Measurements from ENCODE around the gene PPP1R18.
A peak's percentile ranks its signal among the peaks of the same experiment; 100 is the strongest.

Gene PPP1R18

DNA sequence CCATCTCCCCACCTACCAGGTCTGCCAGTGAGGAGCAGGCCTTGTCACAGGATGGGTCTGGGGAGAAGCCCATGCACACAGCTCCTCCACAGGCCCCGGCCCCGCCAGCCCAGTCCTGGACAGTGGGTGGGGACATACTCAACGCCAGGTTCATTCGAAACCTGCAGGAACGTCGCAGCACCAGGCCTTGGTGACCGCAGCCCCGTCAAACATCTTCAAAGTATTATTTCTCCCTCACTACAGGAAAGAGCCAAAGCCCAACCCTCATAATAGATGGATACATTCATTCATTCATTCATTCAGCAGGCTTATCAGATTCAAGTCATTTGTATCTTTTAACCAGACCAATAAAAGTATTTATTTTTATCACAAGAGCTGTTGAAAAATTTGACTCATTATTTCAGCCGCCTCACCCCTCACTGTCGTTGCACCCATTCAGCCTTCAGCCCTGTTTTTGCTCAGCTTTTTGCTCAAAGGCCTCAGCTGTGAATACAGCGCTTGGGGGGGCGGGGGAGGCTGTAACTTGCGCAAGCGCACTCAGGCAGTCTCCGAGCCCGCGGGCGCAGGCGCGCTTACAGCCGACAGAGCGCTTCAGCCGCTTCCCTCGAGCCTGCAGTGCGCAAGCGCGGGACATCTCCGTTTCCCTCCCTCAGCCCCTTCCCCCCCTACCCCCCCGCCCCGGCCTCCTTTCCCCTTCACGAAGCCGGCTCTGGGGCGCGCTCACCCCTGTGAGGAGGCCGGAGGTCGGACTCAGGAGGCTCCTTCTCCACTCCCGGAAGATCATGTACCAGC is 39.8 kb downstream of the PPP1R18 start, which contains the start of gene C6orf136:
Gene C6orf136, plus strand, starts transcription at position 684 of the 792 bp plus-strand sequence. Its CDS starts 99 bp downstream, at position 783.
- H3K4me1 ChIP-seq (ENCODE audit: control insufficient read depth in 5 of 5, insufficient read depth in 5 of 5, low read length in 5 of 5), result peaks cover 2 to 17% (median 15%) of the 10 kb centered on the region in 5 donors
- no peaks in the 10 kb centered on the region for H3K27me3 ChIP-seq (ENCODE audit: control insufficient read depth in 5 of 5, insufficient read depth in 4 of 5, low read length in 5 of 5)
- H3K27ac ChIP-seq (ENCODE audit: low read depth, low read length), result peak within 1 kb of the TSS; percentile 77
- H3K4me3 ChIP-seq (ENCODE audit: low read depth in 1 of 5, low read length in 5 of 5), result peak within 1 kb of the TSS; percentile 78 to 98 (median 80)
- H3K9ac ChIP-seq (ENCODE audit: low read length in 5 of 5), result peak within 1 kb of the TSS in 4 of 5 donors; percentile 83 to 91 (median 86)
- H3K36me3 ChIP-seq (ENCODE audit: control insufficient read depth in 5 of 5, insufficient read depth in 5 of 5, low read length in 5 of 5), result peaks cover 0 to 37% (median 27%) of the 10 kb centered on the region in 5 donors
- H3K9me3 ChIP-seq (ENCODE audit: control insufficient read depth in 5 of 5, low read length in 5 of 5), result no peaks in the 10 kb centered on the region

- Histone ChIP-seq H3K36me3 (ENCODE audit: control insufficient read depth in 5 of 5, insufficient read depth in 5 of 5, low read length in 5 of 5) (peaks cover 0 to 36% (median 24%) of the 10 kb centered on the region in 5 donors), H3K27ac (ENCODE audit: low read depth, low read length) (no peak overlapping the region), H3K4me3 (ENCODE audit: low read depth in 1 of 5, low read length in 5 of 5) (no peak overlapping the region), H3K27me3 (ENCODE audit: control insufficient read depth in 5 of 5, insufficient read depth in 4 of 5, low read length in 5 of 5) (no peaks in the 10 kb centered on the region), H3K9me3 (ENCODE audit: control insufficient read depth in 5 of 5, low read length in 5 of 5) (no peaks in the 10 kb centered on the region), H3K9ac (ENCODE audit: low read length in 5 of 5) (peak overlapping the region in 1 of 5 donors; percentile 66), H3K4me1 (ENCODE audit: control insufficient read depth in 5 of 5, insufficient read depth in 5 of 5, low read length in 5 of 5) (peaks cover 2 to 17% (median 15%) of the 10 kb centered on the region in 5 donors)
These were observed 40.5 kb downstream of the PPP1R18 start for GRCh38 chr6:30645989-30646388.

- H3K9me3 ChIP-seq (ENCODE audit: control insufficient read depth in 5 of 5, low read length in 5 of 5), result no peaks in the 10 kb centered on the region
- peak overlapping the region in 1 of 5 donors; percentile 38 for H3K9ac ChIP-seq (ENCODE audit: low read length in 5 of 5)
- peaks cover 2 to 20% (median 17%) of the 10 kb centered on the region in 5 donors for H3K4me1 ChIP-seq (ENCODE audit: control insufficient read depth in 5 of 5, insufficient read depth in 5 of 5, low read length in 5 of 5)
- H3K27me3 ChIP-seq (ENCODE audit: control insufficient read depth in 5 of 5, insufficient read depth in 4 of 5, low read length in 5 of 5), result no peaks in the 10 kb centered on the region
- peaks cover 0 to 44% (median 29%) of the 10 kb centered on the region in 5 donors for H3K36me3 ChIP-seq (ENCODE audit: control insufficient read depth in 5 of 5, insufficient read depth in 5 of 5, low read length in 5 of 5)
- no peak overlapping the region for H3K27ac ChIP-seq (ENCODE audit: low read depth, low read length)
- H3K4me3 ChIP-seq (ENCODE audit: low read depth in 1 of 5, low read length in 5 of 5), result no peak overlapping the region
These were observed 41.7 kb downstream of the PPP1R18 start for GRCh38 chr6:30644769-30645168.

- H3K9me3 ChIP-seq (ENCODE audit: control insufficient read depth in 5 of 5, low read length in 5 of 5), result no peaks in the 10 kb centered on the region
- no peak overlapping the region for H3K4me3 ChIP-seq (ENCODE audit: low read depth in 1 of 5, low read length in 5 of 5)
- H3K36me3 ChIP-seq (ENCODE audit: control insufficient read depth in 5 of 5, insufficient read depth in 5 of 5, low read length in 5 of 5), result peaks cover 0 to 47% (median 29%) of the 10 kb centered on the region in 5 donors
- H3K9ac ChIP-seq (ENCODE audit: low read length in 5 of 5), result no peak overlapping the region
- H3K4me1 ChIP-seq (ENCODE audit: control insufficient read depth in 5 of 5, insufficient read depth in 5 of 5, low read length in 5 of 5), result peaks cover 2 to 20% (median 17%) of the 10 kb centered on the region in 5 donors
- H3K27me3 ChIP-seq (ENCODE audit: control insufficient read depth in 5 of 5, insufficient read depth in 4 of 5, low read length in 5 of 5), result no peaks in the 10 kb centered on the region
- H3K27ac ChIP-seq (ENCODE audit: low read depth, low read length), result no peak overlapping the region
These were observed 42.8 kb downstream of the PPP1R18 start for GRCh38 chr6:30643656-30644055.

- Histone ChIP-seq H3K9ac (ENCODE audit: low read length in 5 of 5) (no peak overlapping the region), H3K9me3 (ENCODE audit: control insufficient read depth in 5 of 5, low read length in 5 of 5) (no peaks in the 10 kb centered on the region), H3K27me3 (ENCODE audit: control insufficient read depth in 5 of 5, insufficient read depth in 4 of 5, low read length in 5 of 5) (no peaks in the 10 kb centered on the region), H3K4me3 (ENCODE audit: low read depth in 1 of 5, low read length in 5 of 5) (no peak overlapping the region), H3K36me3 (ENCODE audit: control insufficient read depth in 5 of 5, insufficient read depth in 5 of 5, low read length in 5 of 5) (peaks cover 0 to 56% (median 29%) of the 10 kb centered on the region in 5 donors), H3K4me1 (ENCODE audit: control insufficient read depth in 5 of 5, insufficient read depth in 5 of 5, low read length in 5 of 5) (peaks cover 0 to 4% (median 0%) of the 10 kb centered on the region in 5 donors), H3K27ac (ENCODE audit: low read depth, low read length) (no peak overlapping the region)
These were observed 45.4 kb downstream of the PPP1R18 start for GRCh38 chr6:30641048-30641447.

GRCh38 chr6:30640481-30640880 is 46.0 kb downstream of the PPP1R18 start:
- H3K36me3 ChIP-seq (ENCODE audit: control insufficient read depth in 5 of 5, insufficient read depth in 5 of 5, low read length in 5 of 5), result peaks cover 0 to 52% (median 27%) of the 10 kb centered on the region in 5 donors
- H3K27ac ChIP-seq (ENCODE audit: low read depth, low read length), result no peak overlapping the region
- H3K9me3 ChIP-seq (ENCODE audit: control insufficient read depth in 5 of 5, low read length in 5 of 5), result no peaks in the 10 kb centered on the region
- H3K27me3 ChIP-seq (ENCODE audit: control insufficient read depth in 5 of 5, insufficient read depth in 4 of 5, low read length in 5 of 5), result no peaks in the 10 kb centered on the region
- H3K4me3 ChIP-seq (ENCODE audit: low read depth in 1 of 5, low read length in 5 of 5), result no peak overlapping the region
- peaks cover 0 to 4% (median 0%) of the 10 kb centered on the region in 5 donors for H3K4me1 ChIP-seq (ENCODE audit: control insufficient read depth in 5 of 5, insufficient read depth in 5 of 5, low read length in 5 of 5)
- H3K9ac ChIP-seq (ENCODE audit: low read length in 5 of 5), result no peak overlapping the region

GRCh38 chr6:30635834-30636233 is 50.6 kb downstream of the PPP1R18 start:
- Histone ChIP-seq H3K4me3 (ENCODE audit: low read depth in 1 of 5, low read length in 5 of 5) (no peak overlapping the region), H3K4me1 (ENCODE audit: control insufficient read depth in 5 of 5, insufficient read depth in 5 of 5, low read length in 5 of 5) (peaks cover 0 to 3% (median 0%) of the 10 kb centered on the region in 5 donors), H3K9ac (ENCODE audit: low read length in 5 of 5) (peak overlapping the region in 1 of 5 donors; percentile 37), H3K9me3 (ENCODE audit: control insufficient read depth in 5 of 5, low read length in 5 of 5) (no peaks in the 10 kb centered on the region), H3K27me3 (ENCODE audit: control insufficient read depth in 5 of 5, insufficient read depth in 4 of 5, low read length in 5 of 5) (no peaks in the 10 kb centered on the region), H3K36me3 (ENCODE audit: control insufficient read depth in 5 of 5, insufficient read depth in 5 of 5, low read length in 5 of 5) (peaks cover 0 to 39% (median 17%) of the 10 kb centered on the region in 5 donors), H3K27ac (ENCODE audit: low read depth, low read length) (no peak overlapping the region)

DNA sequence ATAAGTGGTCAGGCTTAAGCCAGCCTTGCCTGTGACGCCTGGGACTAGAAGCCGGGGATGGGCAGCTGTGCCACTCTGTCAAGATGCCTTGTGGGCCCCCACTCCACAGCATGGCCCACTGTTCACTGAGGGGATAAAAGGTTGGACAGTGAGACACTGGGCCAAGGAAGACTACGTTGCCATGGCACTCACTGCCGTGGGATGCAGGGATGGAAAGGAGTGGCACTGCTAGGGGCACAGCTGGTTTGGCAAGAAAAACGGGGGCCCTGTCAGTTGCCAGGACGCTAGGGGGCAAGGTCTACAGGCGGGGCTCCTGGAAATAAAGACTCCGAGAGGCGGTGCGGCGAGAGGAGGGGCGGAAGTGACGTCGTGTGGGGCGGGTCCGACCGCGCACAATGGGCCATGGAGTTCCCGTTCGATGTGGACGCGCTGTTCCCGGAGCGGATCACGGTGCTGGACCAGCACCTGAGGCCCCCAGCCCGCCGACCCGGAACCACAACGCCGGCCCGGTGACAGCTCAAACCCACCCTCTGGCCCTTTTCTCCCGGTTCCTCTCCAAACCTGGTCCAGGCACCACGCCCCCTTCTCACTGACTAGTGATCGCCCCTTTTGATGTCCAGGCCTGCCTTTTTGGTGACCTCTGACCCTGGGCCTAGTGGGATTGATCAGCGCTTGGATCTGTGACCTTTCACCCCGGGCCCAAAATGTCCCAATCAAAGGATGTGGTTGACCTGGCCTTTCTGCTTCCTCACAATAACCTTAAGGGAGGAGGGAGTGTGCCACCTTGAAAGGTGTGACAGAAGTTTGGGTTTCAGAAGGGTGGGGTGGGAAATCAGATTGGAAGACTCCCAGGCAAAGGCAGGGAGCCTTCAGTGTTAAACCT is 59.7 kb downstream of the PPP1R18 start, which contains the start of gene ATAT1:
Gene ATAT1, plus strand, starts transcription at position 391 of the 883 bp plus-strand sequence.
- peaks cover 12 to 57% (median 41%) of the 10 kb centered on the region in 5 donors for H3K36me3 ChIP-seq (ENCODE audit: control insufficient read depth in 5 of 5, insufficient read depth in 5 of 5, low read length in 5 of 5)
- peak within 1 kb of the TSS; percentile 77 for H3K27ac ChIP-seq (ENCODE audit: low read depth, low read length)
- peak within 1 kb of the TSS; percentile 55 to 86 (median 71) for H3K4me3 ChIP-seq (ENCODE audit: low read depth in 1 of 5, low read length in 5 of 5)
- no peaks in the 10 kb centered on the region for H3K27me3 ChIP-seq (ENCODE audit: control insufficient read depth in 5 of 5, insufficient read depth in 4 of 5, low read length in 5 of 5)
- H3K9ac ChIP-seq (ENCODE audit: low read length in 5 of 5), result peak within 1 kb of the TSS; percentile 48 to 90 (median 79)
- H3K4me1 ChIP-seq (ENCODE audit: control insufficient read depth in 5 of 5, insufficient read depth in 5 of 5, low read length in 5 of 5), result peaks cover 3 to 17% (median 14%) of the 10 kb centered on the region in 5 donors
- H3K9me3 ChIP-seq (ENCODE audit: control insufficient read depth in 5 of 5, low read length in 5 of 5), result no peaks in the 10 kb centered on the region
